ENCODE results near the gene NEDD8.

DNA sequence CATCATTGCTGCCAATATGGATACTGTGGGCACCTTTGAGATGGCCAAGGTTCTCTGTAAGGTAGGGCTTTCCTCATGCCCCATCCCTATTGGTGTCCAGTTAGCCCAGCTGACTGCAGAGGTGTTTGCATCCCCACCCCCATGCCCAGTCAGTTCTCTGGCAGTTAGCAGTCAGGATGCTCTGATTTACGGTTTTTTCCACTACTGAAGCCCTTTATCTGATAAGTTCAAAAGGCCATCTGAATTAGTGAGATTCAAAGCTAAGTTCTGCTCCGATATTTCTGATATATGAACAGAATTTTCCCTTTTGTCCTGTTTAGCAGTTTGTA lies 1.3 kb upstream of the NEDD8 start:
- TF ChIP-seq, protein P1, sequence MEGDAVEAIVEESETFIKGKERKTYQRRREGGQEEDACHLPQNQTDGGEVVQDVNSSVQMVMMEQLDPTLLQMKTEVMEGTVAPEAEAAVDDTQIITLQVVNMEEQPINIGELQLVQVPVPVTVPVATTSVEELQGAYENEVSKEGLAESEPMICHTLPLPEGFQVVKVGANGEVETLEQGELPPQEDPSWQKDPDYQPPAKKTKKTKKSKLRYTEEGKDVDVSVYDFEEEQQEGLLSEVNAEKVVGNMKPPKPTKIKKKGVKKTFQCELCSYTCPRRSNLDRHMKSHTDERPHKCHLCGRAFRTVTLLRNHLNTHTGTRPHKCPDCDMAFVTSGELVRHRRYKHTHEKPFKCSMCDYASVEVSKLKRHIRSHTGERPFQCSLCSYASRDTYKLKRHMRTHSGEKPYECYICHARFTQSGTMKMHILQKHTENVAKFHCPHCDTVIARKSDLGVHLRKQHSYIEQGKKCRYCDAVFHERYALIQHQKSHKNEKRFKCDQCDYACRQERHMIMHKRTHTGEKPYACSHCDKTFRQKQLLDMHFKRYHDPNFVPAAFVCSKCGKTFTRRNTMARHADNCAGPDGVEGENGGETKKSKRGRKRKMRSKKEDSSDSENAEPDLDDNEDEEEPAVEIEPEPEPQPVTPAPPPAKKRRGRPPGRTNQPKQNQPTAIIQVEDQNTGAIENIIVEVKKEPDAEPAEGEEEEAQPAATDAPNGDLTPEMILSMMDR (IDR thresholded peaks at IDR 0.05 in 8 of 11, conservative IDR thresholded peaks at IDR 0.05 in 3 of 11), result no peak
- TF ChIP-seq POLR2AphosphoS5 (IDR thresholded peaks at IDR 0.05) (no peak), POLR2A (IDR thresholded peaks at IDR 0.05) (no peak)

All from spleen (tissue), 7 donors.